A549 (cell line): ENCODE results near the gene WSCD1. TPM values are rescaled to one million over a fixed set of nuclear protein-coding genes. Genes with fewer than 3 reads are reported as not detected.

Experiments used
- ATAC-seq, 2 experiments: fragments of 200-7000 bp in 1 of 2; fragments of >200 bp in 1 of 2; cut with Nextera tagmentation in 1 of 2; cut with Tn5 transposase in 1 of 2; 3 replicates each; pipeline versions ENCODE4 v1.8.0 to v1.9.1; 2018 to 2020; ENCODE audit warnings: mild to moderate bottlenecking in 1 of 2, moderate library complexity in 1 of 2
- CTCF ChIA-PET: fragments of 300-600 bp; sonication (Branson Sonifier 250); formaldehyde crosslinking; extraction: SDS; loops from one replicate; lab custom pipeline; 2021; ENCODE audit warnings: antibody characterized with exemption, inconsistent platforms; lab: Yijun Ruan, JAX
- POLR2A ChIA-PET: fragments of 350-600 bp; formaldehyde crosslinking; extraction: SDS; loops from one replicate; lab custom pipeline; 2021; ENCODE audit warnings: antibody characterized with exemption, inconsistent platforms; lab: Yijun Ruan, JAX
- DNase-seq, 2 experiments: peaks; one replicate each; pipeline versions ENCODE4 v3.0.0 to v3.0.0-alpha.2; 2011 to 2016; ENCODE audit warnings: low read depth in 1 of 2, low spot score in 1 of 2
- FAIRE-seq: peaks from 2 replicates; lab custom pipeline; 2011; peaks lifted over from hg19 to GRCh38; lab: Jason Lieb, UNC
- H3K27ac ChIP-seq, 2 experiments: fragments of >200 bp; sonication (Bioruptor Twin); formaldehyde crosslinking; 3 replicates each; pipeline ENCODE4 v1.5.1; 2016 to 2017
- H3K4me1 ChIP-seq: fragments of >200 bp; sonication (Bioruptor Twin); formaldehyde crosslinking; 3 replicates; pipeline ENCODE4 v1.6.1; 2016
- H3K4me2 ChIP-seq: fragments of >200 bp; sonication (Bioruptor Twin); formaldehyde crosslinking; 3 replicates; pipeline ENCODE4 v1.6.1; 2016
- H3K4me3 ChIP-seq: fragments of >200 bp; sonication (Bioruptor Twin); formaldehyde crosslinking; 3 replicates; pipeline ENCODE4 v1.5.1; 2016
- H3K9me3 ChIP-seq: fragments of >200 bp; sonication (Bioruptor Twin); formaldehyde crosslinking; 3 replicates; pipeline ENCODE4 v1.6.1; 2016
- EHF ChIP-seq: fragments of 250-450 bp; sonication (Bioruptor Pico); IDR thresholded peaks from 2 replicates; pipeline ENCODE4 v1.5.0; 2020; ENCODE audit warnings: mild to moderate bottlenecking
- FOSB ChIP-seq: fragments of 250-450 bp; sonication (Bioruptor Pico); IDR thresholded peaks from 2 replicates; pipeline ENCODE4 v1.5.0; 2020; ENCODE audit warnings: mild to moderate bottlenecking, moderate library complexity
- HOXB13 ChIP-seq: fragments of 250-450 bp; sonication (Bioruptor Pico); IDR thresholded peaks from 2 replicates; pipeline ENCODE4 v1.5.0; 2020; ENCODE audit warnings: low read depth, mild to moderate bottlenecking, moderate library complexity
- KDM1A ChIP-seq: fragments of 200-600 bp; sonication (generic); IDR thresholded peaks from 2 replicates; pipeline ENCODE4 v1.6.1; 2016; ENCODE audit warnings: low read depth, mild to moderate bottlenecking
- KDM5A ChIP-seq: fragments of 200-600 bp; sonication (generic); IDR thresholded peaks from 2 replicates; pipeline ENCODE4 v1.6.1; 2016; ENCODE audit warnings: antibody characterized with exemption, mild to moderate bottlenecking
- NPAS2 ChIP-seq: fragments of 250-450 bp; sonication (Bioruptor Pico); IDR thresholded peaks from 2 replicates; pipeline ENCODE4 v1.8.0; 2022; ENCODE audit warnings: mild to moderate bottlenecking, moderate library complexity, borderline replicate concordance
- PHF8 ChIP-seq: fragments of 200-600 bp; sonication (generic); IDR thresholded peaks from 2 replicates; pipeline ENCODE4 v1.6.1; 2016; ENCODE audit warnings: low read depth, mild to moderate bottlenecking, antibody characterized with exemption, moderate library complexity, borderline replicate concordance
- POLR2A ChIP-seq: IDR thresholded peaks from 2 replicates; pipeline ENCODE4 v1.6.1; 2012; ENCODE audit warnings: mild to moderate bottlenecking, low read length
- POLR2AphosphoS2 ChIP-seq: conservative IDR thresholded peaks from 2 replicates; pipeline ENCODE4 v1.6.1; 2012; ENCODE audit warnings: low read length, improper control_type of control experiment, inconsistent platforms
- TP53 ChIP-seq: fragments of 250-450 bp; sonication (Bioruptor Pico); IDR thresholded peaks from 2 replicates; pipeline ENCODE4 v1.5.0; 2021; ENCODE audit warnings: mild to moderate bottlenecking, moderate library complexity
- ZC3H11A ChIP-seq: fragments of 450-650 bp; IDR thresholded peaks from 2 replicates; pipeline ENCODE4 v1.6.1; 2014; ENCODE audit warnings: antibody characterized with exemption, mild to moderate bottlenecking
- WGBS: methylation state at CpG from one replicate; pipeline ENCODE4 v1.1.6; 2017; ENCODE audit errors: missing lambda C conversion rate; 5-methylcytosine and 5-hydroxymethylcytosine counted together
- polyA plus RNA-seq, 4 experiments: library from polyadenylated mRNA; depleted of rRNA in 3 of 4; stranded (reverse); fragments of >200 nt; fragmentation: RNase III in 1 of 4; extraction: RNeasy Plus Mini Kit Qiagen cat#74134 plus additional on column Dnase treatment in 1 of 4; gene quantifications; 2 replicates in 3 of 4; 3 replicates in 1 of 4; pipeline ENCODE4 v1.2.3, GENCODE V29; 2011 to 2017
- TF ChIP-seq, protein P1 (sequence below): fragments of 250-450 bp; sonication (Bioruptor Pico); IDR thresholded peaks from 2 replicates; pipeline ENCODE4 v1.5.0; 2021; ENCODE audit warnings: mild to moderate bottlenecking, moderate library complexity, borderline replicate concordance
- TF ChIP-seq, protein P2 (sequence below): IDR thresholded peaks from 2 replicates; pipeline ENCODE4 v1.6.1; 2012
- TF ChIP-seq, protein P3 (sequence below): fragments of 250-450 bp; sonication (Bioruptor Pico); IDR thresholded peaks from 2 replicates; pipeline ENCODE4 v1.5.0; 2020; ENCODE audit warnings: low read depth, mild to moderate bottlenecking, moderate library complexity

Gene WSCD1
- polyA plus RNA-seq, 2 of the 4 experiments (the other 2 are of a cell fraction), result 1.6 TPM

DNA sequence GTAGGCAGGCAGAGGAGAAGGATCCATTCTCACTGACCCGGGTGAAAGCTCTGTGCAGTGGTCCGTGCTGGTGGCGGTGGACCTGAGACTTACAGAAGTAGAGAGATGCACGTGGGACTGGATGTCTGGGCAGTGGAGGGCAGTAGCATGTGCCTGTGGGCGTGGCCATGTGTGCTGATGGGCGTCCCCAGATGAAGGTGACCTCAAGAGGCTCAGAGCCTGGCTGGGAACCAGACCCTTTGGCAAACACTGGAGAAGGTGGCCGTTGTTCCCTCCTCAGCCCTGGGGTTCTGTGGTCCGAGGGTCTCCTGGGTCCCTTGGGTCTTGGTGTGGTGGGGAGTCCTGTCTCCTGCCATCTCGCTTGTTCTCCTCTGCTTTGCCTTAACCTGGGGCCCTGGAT lies 15.6 kb downstream of the WSCD1 start:
- Histone ChIP-seq H3K4me1 (no peaks in the 10 kb centered on the region), H3K9me3 (no peaks in the 10 kb centered on the region), H3K4me3 (no peak overlapping the region), H3K27ac (no peak overlapping the region), H3K4me2 (no peak overlapping the region)
- WGBS, result 33% methylated on average over 9 of the region's 9 CpGs
- POLR2A ChIA-PET, result no interaction called here
- no peak for DNase-seq
- TF ChIP-seq HOXB13 (no peak), FOSB (no peak), ZC3H11A (no peak)
- TF ChIP-seq, protein P1, sequence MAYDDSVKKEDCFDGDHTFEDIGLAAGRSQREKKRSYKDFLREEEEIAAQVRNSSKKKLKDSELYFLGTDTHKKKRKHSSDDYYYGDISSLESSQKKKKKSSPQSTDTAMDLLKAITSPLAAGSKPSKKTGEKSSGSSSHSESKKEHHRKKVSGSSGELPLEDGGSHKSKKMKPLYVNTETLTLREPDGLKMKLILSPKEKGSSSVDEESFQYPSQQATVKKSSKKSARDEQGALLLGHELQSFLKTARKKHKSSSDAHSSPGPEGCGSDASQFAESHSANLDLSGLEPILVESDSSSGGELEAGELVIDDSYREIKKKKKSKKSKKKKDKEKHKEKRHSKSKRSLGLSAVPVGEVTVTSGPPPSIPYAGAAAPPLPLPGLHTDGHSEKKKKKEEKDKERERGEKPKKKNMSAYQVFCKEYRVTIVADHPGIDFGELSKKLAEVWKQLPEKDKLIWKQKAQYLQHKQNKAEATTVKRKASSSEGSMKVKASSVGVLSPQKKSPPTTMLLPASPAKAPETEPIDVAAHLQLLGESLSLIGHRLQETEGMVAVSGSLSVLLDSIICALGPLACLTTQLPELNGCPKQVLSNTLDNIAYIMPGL (CRISPR knock-in tag), result no peak
- ATAC-seq, result peak in 1 of 2 experiments; percentile 37; a peak in 1 of 6 replicates
- CTCF ChIA-PET, result no interaction called here
- FAIRE-seq, result no peak

DNA sequence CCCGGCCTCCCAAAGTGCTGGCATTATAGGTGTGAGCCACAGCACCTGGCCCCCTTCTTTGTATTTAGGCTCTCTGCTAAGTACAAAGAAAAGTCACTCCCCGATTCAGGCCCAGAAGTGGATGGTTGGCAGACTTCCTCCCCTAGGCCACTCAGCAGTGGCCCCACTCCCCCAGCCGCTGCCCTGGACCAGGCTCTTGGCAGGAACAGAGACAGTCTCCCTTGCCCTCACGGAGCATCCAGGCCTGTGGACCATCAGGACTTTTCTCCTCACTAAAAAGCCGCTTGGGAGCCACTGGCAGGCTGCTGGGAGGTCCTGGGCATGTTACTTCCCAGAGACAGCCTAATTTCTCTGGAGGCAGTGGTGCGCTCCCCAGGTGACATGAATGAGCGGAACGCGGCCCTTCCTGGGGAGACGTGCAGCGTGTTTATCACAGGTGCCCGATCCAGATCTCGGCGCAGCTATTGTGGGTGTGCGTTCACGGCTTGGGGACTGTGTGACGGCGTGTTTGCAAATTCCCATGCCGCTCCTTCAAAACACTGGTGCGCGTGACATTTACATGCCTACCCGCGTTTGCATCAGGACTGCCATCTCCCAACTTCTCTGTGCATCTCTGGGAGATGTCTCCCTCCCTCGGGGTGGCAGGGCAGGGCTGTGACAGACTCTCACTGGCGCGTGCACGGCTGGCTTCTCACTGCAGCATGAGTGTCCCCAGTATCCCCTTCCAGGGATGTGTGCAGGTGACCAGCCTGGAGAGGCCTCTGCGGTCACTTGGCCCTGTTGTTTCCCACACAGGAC lies 16.6 kb downstream of the WSCD1 start:
- TF ChIP-seq POLR2A, result no peak
- CTCF ChIA-PET, result no interaction called here
- Histone ChIP-seq H3K4me1 (no peaks in the 10 kb centered on the region), H3K9me3 (no peaks in the 10 kb centered on the region), H3K4me3 (no peak overlapping the region), H3K27ac (no peak overlapping the region), H3K4me2 (no peak overlapping the region)
- FAIRE-seq (no peak), DNase-seq (no peak), ATAC-seq (no peak)
- POLR2A ChIA-PET, result no interaction called here
- WGBS, result 82% methylated on average over 28 of the region's 28 CpGs

DNA sequence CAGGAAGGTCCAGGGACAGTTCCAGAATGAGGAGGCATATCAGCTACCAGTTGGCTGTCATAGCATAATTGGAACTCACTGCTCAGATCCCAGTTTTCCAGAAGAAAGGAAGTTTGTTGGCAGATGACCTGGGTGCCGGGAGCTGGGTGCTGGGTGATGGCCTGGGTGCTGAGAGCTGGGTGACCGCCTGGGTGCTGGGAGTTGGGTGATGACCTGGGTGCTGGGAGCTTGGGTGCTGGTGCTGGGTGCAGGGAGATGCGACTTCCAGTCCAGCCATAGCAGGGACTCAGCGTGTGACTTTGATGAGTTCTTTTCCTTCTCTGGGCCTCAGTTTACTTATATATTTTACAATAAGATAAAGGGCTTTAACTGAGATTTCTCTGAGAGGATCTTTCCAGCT lies 18.0 kb downstream of the WSCD1 start:
- CTCF ChIA-PET, result no interaction called here
- no peak for TF ChIP-seq POLR2AphosphoS2
- no peak for TF ChIP-seq KDM5A
- TF ChIP-seq, protein P2, sequence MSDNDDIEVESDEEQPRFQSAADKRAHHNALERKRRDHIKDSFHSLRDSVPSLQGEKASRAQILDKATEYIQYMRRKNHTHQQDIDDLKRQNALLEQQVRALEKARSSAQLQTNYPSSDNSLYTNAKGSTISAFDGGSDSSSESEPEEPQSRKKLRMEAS, result no peak
- no peak for TF ChIP-seq TP53
- TF ChIP-seq PHF8, result no peak
- no peak for TF ChIP-seq KDM1A
- TF ChIP-seq, all 56 proteins: peak for 0
- DNase-seq (no peak), ATAC-seq (no peak), FAIRE-seq (no peak)
- Histone ChIP-seq H3K4me2 (no peak overlapping the region), H3K9me3 (no peaks in the 10 kb centered on the region), H3K4me1 (no peaks in the 10 kb centered on the region), H3K27ac (no peak overlapping the region), H3K4me3 (no peak overlapping the region)
- WGBS, result 81% methylated on average over 4 of the region's 4 CpGs
- POLR2A ChIA-PET, result no interaction called here

DNA sequence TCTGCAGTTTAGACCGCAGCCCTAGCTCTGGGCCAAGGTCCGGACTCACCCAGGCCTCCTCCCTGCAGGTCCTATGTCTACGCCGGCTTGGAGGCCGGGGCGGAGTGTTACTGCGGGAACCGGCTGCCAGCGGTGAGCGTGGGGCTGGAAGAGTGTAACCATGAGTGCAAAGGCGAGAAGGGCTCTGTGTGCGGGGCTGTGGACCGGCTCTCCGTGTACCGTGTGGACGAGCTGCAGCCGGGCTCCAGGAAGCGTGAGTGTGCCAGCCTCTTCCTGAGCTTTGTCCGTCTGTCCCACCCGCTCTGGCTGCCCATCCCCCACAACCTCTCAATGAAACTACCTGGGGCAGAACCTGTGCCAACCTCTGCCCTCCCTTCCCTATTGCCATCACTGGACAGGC lies 20.1 kb downstream of the WSCD1 start:
- Histone ChIP-seq H3K4me1 (no peaks in the 10 kb centered on the region), H3K4me2 (no peak overlapping the region), H3K27ac (no peak overlapping the region), H3K4me3 (no peak overlapping the region), H3K9me3 (no peaks in the 10 kb centered on the region)
- FAIRE-seq, result no peak
- no peak for DNase-seq
- TF ChIP-seq EHF (CRISPR knock-in tag), result no peak
- TF ChIP-seq, protein P3, sequence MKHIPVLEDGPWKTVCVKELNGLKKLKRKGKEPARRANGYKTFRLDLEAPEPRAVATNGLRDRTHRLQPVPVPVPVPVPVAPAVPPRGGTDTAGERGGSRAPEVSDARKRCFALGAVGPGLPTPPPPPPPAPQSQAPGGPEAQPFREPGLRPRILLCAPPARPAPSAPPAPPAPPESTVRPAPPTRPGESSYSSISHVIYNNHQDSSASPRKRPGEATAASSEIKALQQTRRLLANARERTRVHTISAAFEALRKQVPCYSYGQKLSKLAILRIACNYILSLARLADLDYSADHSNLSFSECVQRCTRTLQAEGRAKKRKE (CRISPR knock-in tag), result no peak
- TF ChIP-seq NPAS2 (CRISPR knock-in tag), result no peak
- 91% methylated on average over 20 of the region's 20 CpGs for WGBS
- ChIA-PET POLR2A (no interaction called here), CTCF (interaction anchor here (0.7 to 1.6 kb wide), 2 partner anchors 10 to 22 kb away, joined by 4 to 5 read pairs; no protein-coding TSS in a partner anchor)
- ATAC-seq, result no peak
